SJCRH30 (cell line): ENCODE measurements around the gene UPB1. TPM values are rescaled to one million over a fixed set of nuclear protein-coding genes. Genes with fewer than 3 reads are reported as not detected.

Experiments used
- DNase-seq, 2 experiments: peaks; one replicate each; pipeline ENCODE4 v3.0.0-alpha.2; 2015 to 2020
- H3K27ac ChIP-seq: fragments of 250-450 bp; sonication (Bioruptor Pico); 2 replicates; pipeline ENCODE4 v1.5.1; 2020; ENCODE audit warnings: mild to moderate bottlenecking, moderate library complexity
- H3K27me3 ChIP-seq: fragments of 250-450 bp; sonication (Bioruptor Pico); 2 replicates; pipeline ENCODE4 v1.5.1; 2020; ENCODE audit warnings: mild to moderate bottlenecking, moderate library complexity
- H3K36me3 ChIP-seq: fragments of 250-450 bp; sonication (Bioruptor Pico); 2 replicates; pipeline ENCODE4 v1.5.1; 2020; ENCODE audit warnings: mild to moderate bottlenecking, moderate library complexity
- H3K4me1 ChIP-seq: fragments of 250-450 bp; sonication (Bioruptor Pico); 2 replicates; pipeline ENCODE4 v1.5.1; 2020; ENCODE audit warnings: mild to moderate bottlenecking, moderate library complexity
- H3K4me3 ChIP-seq: fragments of 250-450 bp; sonication (Bioruptor Pico); 2 replicates; pipeline ENCODE4 v1.5.1; 2020; ENCODE audit warnings: mild to moderate bottlenecking, moderate library complexity
- H3K9me3 ChIP-seq: fragments of 250-450 bp; sonication (Bioruptor Pico); replicated peaks from 2 replicates; pipeline ENCODE4 v1.5.1; 2020; ENCODE audit warnings: mild to moderate bottlenecking, moderate library complexity
- total RNA-seq: library from RNA; depleted of rRNA; stranded (reverse); fragments of >200 nt; shearing (Covaris generic); gene quantifications from 2 replicates; pipeline ENCODE4 v1.2.3, GENCODE V29; 2014; rRNA removed

Gene UPB1
- total RNA-seq, 1 experiment from 2014 or later, result 0.04 TPM

GRCh38 chr22:24571266-24571665, 76.1 kb downstream of the UPB1 start:
- no peaks in the 10 kb centered on the region for H3K4me1 ChIP-seq
- no peak for DNase-seq
- peaks cover 71% of the 10 kb centered on the region for H3K36me3 ChIP-seq
- H3K27me3 ChIP-seq, result no peaks in the 10 kb centered on the region
- no peaks in the 10 kb centered on the region for H3K9me3 ChIP-seq
- no peak overlapping the region for H3K27ac ChIP-seq
- no peak overlapping the region for H3K4me3 ChIP-seq

DNA sequence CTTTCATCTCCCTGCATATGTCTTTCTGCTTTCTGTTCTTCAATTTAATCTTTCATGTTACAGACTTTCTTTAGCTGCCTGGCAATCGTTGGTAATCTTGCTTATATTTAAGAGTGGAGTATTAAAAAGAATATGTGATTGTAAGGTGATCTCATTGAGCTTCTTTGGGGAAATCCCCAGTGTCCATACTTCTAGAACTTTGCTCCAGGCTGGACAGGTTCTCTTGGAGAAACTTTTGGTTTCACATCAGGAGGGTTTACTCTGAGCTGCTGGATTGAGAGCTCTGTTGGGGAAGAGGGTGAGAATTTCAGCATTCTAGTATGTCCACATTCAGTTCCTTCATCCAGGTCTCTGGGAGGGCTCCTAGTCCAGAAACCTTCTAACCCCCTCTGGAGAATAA, 81.6 kb downstream of the UPB1 start:
- no peak overlapping the region for H3K27ac ChIP-seq
- H3K36me3 ChIP-seq, result peaks cover 43% of the 10 kb centered on the region
- no peaks in the 10 kb centered on the region for H3K27me3 ChIP-seq
- H3K9me3 ChIP-seq, result no peaks in the 10 kb centered on the region
- H3K4me3 ChIP-seq, result no peak overlapping the region
- no peaks in the 10 kb centered on the region for H3K4me1 ChIP-seq
- no peak for DNase-seq

Other genes starting within 250 kb of the UPB1 start
- 39.7 and 41.3 TPM in 2 replicates for gene SPECC1L, start 224.5 kb upstream of the UPB1 start, total RNA-seq
- 6.9 and 8.7 TPM in 2 replicates for gene ADORA2A, start 67.7 kb upstream of the UPB1 start, total RNA-seq
- 68.4 and 81.0 TPM in 2 replicates for gene GUCD1, start 59.8 kb downstream of the UPB1 start, total RNA-seq
- 252 and 278 TPM in 2 replicates for gene SNRPD3, start 60.7 kb downstream of the UPB1 start, total RNA-seq
- gene LRRC75B, start 97.7 kb downstream of the UPB1 start, total RNA-seq, result 0.35 and 0.95 TPM in 2 replicates
- gene GGT1, start 107.9 kb downstream of the UPB1 start, total RNA-seq, result 2.6 and 2.8 TPM in 2 replicates